Vagina (tissue), 2 donors: Measurements from ENCODE around the gene BEX3.

Experiments used
- POLR2A ChIP-seq, 2 donors: fragments of 450-650 bp; IDR thresholded peaks; one replicate each; pipeline ENCODE4 v1.6.1; 2017; ENCODE audit warnings: antibody characterized with exemption in 2 of 2, mild to moderate bottlenecking in 2 of 2, moderate library complexity in 2 of 2
- TF ChIP-seq, protein P1 (sequence below), 3 experiments: fragments of 450-650 bp in 2 of 3; fragments of 200-600 bp in 1 of 3; sonication (generic) in 1 of 3; IDR thresholded peaks; one replicate each; pipeline ENCODE4 v1.5.1; 2017 to 2019; ENCODE audit warnings: antibody characterized with exemption in 3 of 3, mild to moderate bottlenecking in 2 of 3, moderate library complexity in 2 of 3

DNA sequence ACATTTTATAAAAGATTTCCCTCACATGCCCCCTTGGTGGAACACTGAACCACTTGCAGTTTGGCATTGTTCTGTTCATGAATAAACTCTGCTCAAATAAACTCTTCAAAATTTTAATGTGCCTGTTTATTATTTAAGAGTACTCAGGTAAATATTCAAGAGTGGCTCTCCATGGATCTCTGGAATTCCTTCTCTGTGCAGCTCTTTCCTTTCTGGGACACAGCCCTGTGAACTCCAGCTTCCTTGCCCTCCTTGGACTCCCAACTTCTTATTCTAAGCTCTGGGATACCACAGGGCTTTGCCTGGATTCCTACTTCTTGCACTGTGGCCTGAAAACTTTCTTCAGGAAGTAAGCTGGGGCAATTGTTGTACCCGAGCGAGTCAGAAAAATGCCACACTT is 8.3 kb downstream of the BEX3 start:
- TF ChIP-seq, protein P1, sequence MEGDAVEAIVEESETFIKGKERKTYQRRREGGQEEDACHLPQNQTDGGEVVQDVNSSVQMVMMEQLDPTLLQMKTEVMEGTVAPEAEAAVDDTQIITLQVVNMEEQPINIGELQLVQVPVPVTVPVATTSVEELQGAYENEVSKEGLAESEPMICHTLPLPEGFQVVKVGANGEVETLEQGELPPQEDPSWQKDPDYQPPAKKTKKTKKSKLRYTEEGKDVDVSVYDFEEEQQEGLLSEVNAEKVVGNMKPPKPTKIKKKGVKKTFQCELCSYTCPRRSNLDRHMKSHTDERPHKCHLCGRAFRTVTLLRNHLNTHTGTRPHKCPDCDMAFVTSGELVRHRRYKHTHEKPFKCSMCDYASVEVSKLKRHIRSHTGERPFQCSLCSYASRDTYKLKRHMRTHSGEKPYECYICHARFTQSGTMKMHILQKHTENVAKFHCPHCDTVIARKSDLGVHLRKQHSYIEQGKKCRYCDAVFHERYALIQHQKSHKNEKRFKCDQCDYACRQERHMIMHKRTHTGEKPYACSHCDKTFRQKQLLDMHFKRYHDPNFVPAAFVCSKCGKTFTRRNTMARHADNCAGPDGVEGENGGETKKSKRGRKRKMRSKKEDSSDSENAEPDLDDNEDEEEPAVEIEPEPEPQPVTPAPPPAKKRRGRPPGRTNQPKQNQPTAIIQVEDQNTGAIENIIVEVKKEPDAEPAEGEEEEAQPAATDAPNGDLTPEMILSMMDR (IDR thresholded peaks at IDR 0.05), result no peak
- TF ChIP-seq POLR2A (IDR thresholded peaks at IDR 0.05), result no peak
